Amygdala (tissue), 56 donors: ENCODE measurements around the gene TNFRSF25.
"Not testable (repeated sequence)": the region's sequence is repeated elsewhere in the genome, so short reads cannot be mapped to it uniquely, and the experiment has no call there.

Experiments used
- DNase-seq, 56 donors: peaks; one replicate each; lab custom pipeline; 2025; lab: John Stamatoyannopoulos, UW

TNFRSF25 gene

GRCh38 chr1:6502000-6502891, 36.3 kb upstream of the TNFRSF25 start:
- DNase-seq: peak in 21 of 56 donors; percentile 20 to 59 (median 37)

GRCh38 chr1:6501279-6501813, 35.4 kb upstream of the TNFRSF25 start:
- no peak for DNase-seq

- DNase-seq: no peak
Measured at GRCh38 chr1:6500544-6501278, 34.7 kb upstream of the TNFRSF25 start.

- DNase-seq: no peak
Measured at GRCh38 chr1:6499296-6499695, 33.3 kb upstream of the TNFRSF25 start.

- no peak for DNase-seq
Measured at GRCh38 chr1:6498576-6499111, 32.7 kb upstream of the TNFRSF25 start.

GRCh38 chr1:6497867-6498575, 32.0 kb upstream of the TNFRSF25 start:
- DNase-seq: no peak

- DNase-seq: peak in 13 of 56 donors; percentile 13 to 59 (median 28)
Measured at GRCh38 chr1:6497215-6497866, 31.4 kb upstream of the TNFRSF25 start.

- DNase-seq: no peak
Measured at GRCh38 chr1:6496890-6497214, 30.9 kb upstream of the TNFRSF25 start.

- no peak for DNase-seq
Measured at GRCh38 chr1:6496365-6496721, 30.4 kb upstream of the TNFRSF25 start.

- peak in 2 of 56 donors; percentile 27 to 63 for DNase-seq
Measured at GRCh38 chr1:6495540-6496364, 29.8 kb upstream of the TNFRSF25 start.

- DNase-seq: peak in 31 of 56 donors; percentile 17 to 77 (median 44)
Measured at GRCh38 chr1:6495041-6495441, 29.1 kb upstream of the TNFRSF25 start.

GRCh38 chr1:6494627-6495026, 28.7 kb upstream of the TNFRSF25 start:
- DNase-seq: no peak

- DNase-seq: not testable (repeated sequence)
Measured at GRCh38 chr1:6493834-6494223, 27.9 kb upstream of the TNFRSF25 start.

GRCh38 chr1:6491966-6492365, 26.0 kb upstream of the TNFRSF25 start:
- no peak for DNase-seq

- DNase-seq: no peak
Measured at GRCh38 chr1:6491480-6491962, 25.5 kb upstream of the TNFRSF25 start, which contains the start of gene PLEKHG5. Gene PLEKHG5 (minus strand): TSS chr1:6491667. CDS start chr1:6477571, 14,096 bp downstream.

- no peak for DNase-seq
Measured at GRCh38 chr1:6491081-6491449, 25.1 kb upstream of the TNFRSF25 start.

- DNase-seq: peak in 13 of 56 donors; percentile 13 to 57 (median 26)
Measured at GRCh38 chr1:6490181-6491080, 24.5 kb upstream of the TNFRSF25 start.

- peak in 26 of 56 donors; percentile 11 to 76 (median 28) for DNase-seq
Measured at GRCh38 chr1:6489799-6490180, 23.8 kb upstream of the TNFRSF25 start.
